NCI-H2196 (cell line): ENCODE results near the gene RAD9A.

Source experiments
- DNase-seq: peaks from one replicate; lab custom pipeline; 2025; ENCODE audit not compliant: unreplicated experiment; lab: John Stamatoyannopoulos, UW

The RAD9A gene

GRCh38 chr11:67408437-67409200 is 16.8 kb downstream of the RAD9A start:
- no peak for DNase-seq

GRCh38 chr11:67409261-67409666 is 17.5 kb downstream of the RAD9A start:
- no peak for DNase-seq

GRCh38 chr11:67409781-67410368 is 18.1 kb downstream of the RAD9A start:
- DNase-seq: peak; percentile 31

- no peak for DNase-seq
These were observed 18.6 kb downstream of the RAD9A start for GRCh38 chr11:67410369-67410831.

- no peak for DNase-seq
These were observed 19.4 kb downstream of the RAD9A start for GRCh38 chr11:67410984-67411784.

GRCh38 chr11:67411785-67412152 is 20.0 kb downstream of the RAD9A start:
- no peak for DNase-seq

- no peak for DNase-seq
These were observed 20.9 kb downstream of the RAD9A start for GRCh38 chr11:67412495-67413179.

GRCh38 chr11:67413266-67413849 is 21.6 kb downstream of the RAD9A start:
- no peak for DNase-seq

GRCh38 chr11:67415501-67416304 is 23.9 kb downstream of the RAD9A start, which contains the start of gene CARNS1:
Gene CARNS1 (plus strand): TSS chr11:67415678. CDS start chr11:67416200, 522 bp downstream.
- no peak for DNase-seq

- peak; percentile 75 for DNase-seq
These were observed 24.9 kb downstream of the RAD9A start for GRCh38 chr11:67416416-67417335.

GRCh38 chr11:67417425-67417824 is 25.6 kb downstream of the RAD9A start:
- DNase-seq: no peak

- no peak for DNase-seq
These were observed 26.9 kb downstream of the RAD9A start for GRCh38 chr11:67418476-67419281.

GRCh38 chr11:67419325-67420049 is 27.7 kb downstream of the RAD9A start:
- no peak for DNase-seq

- no peak for DNase-seq
These were observed 28.4 kb downstream of the RAD9A start for GRCh38 chr11:67420147-67420645.

- DNase-seq: peak; percentile 92
These were observed 29.1 kb downstream of the RAD9A start for GRCh38 chr11:67420646-67421429.

- DNase-seq: no peak
These were observed 29.7 kb downstream of the RAD9A start for GRCh38 chr11:67421430-67422031.
